T-helper 1 cell treated with Interleukin-12 subunit alpha and Interleukin-12 subunit beta and Interleukin-4 antibody, amounts not matched to agents 30 ng/mL and 1 ng/mL, for 36 hours (primary cell): ENCODE measurements around the gene CPD. TPM values are rescaled to one million over a fixed set of nuclear protein-coding genes. Genes with fewer than 3 reads are reported as not detected.

ENCODE experiments used
- intact Hi-C: fragments of 100-400 bp; cut with micrococcal nuclease; formaldehyde crosslinking; loops from one replicate; pipeline ENCODE4 v1.15.1; 2024
- total RNA-seq: library from RNA; stranded (reverse); gene quantifications from 2 replicates; pipeline ENCODE4 v1.2.3, GENCODE V29; 2022

Gene CPD
- total RNA-seq, 1 donor from 2014 or later, result 25.8 TPM

- intact Hi-C loops, result no loop called here
Observed at GRCh38 chr17:30352240-30352814, 26.4 kb upstream of the CPD start.

GRCh38 chr17:30354701-30355100, 24.0 kb upstream of the CPD start:
- intact Hi-C loops, result no loop called here

GRCh38 chr17:30357476-30357875, 21.3 kb upstream of the CPD start:
- intact Hi-C loops, result no loop called here

GRCh38 chr17:30358055-30358760, 20.5 kb upstream of the CPD start:
- intact Hi-C loops, result no loop called here

- intact Hi-C loops, result no loop called here
Observed at GRCh38 chr17:30360086-30360808, 18.5 kb upstream of the CPD start.

GRCh38 chr17:30361766-30362279, 16.9 kb upstream of the CPD start:
- intact Hi-C loops, result no loop called here

GRCh38 chr17:30363715-30364202, 15.0 kb upstream of the CPD start:
- intact Hi-C loops, result loop anchor here (1.0 to 2.0 kb wide), 6 partner anchors 9 to 114 kb away; partner anchors contain the start of genes BLMH, CPD and GOSR1

- intact Hi-C loops, result no loop called here
Observed at GRCh38 chr17:30366536-30366935, 12.2 kb upstream of the CPD start.

- intact Hi-C loops, result no loop called here
Observed at GRCh38 chr17:30368912-30369720, 9.6 kb upstream of the CPD start.

- intact Hi-C loops, result loop anchor here (10.0 kb wide), 1 partner anchor 345 kb away; no protein-coding TSS in a partner anchor
Observed at GRCh38 chr17:30369995-30370394, 8.7 kb upstream of the CPD start.

- intact Hi-C loops, result loop anchor here (1.0 to 10.0 kb wide), 2 partner anchors 8 to 342 kb away; no protein-coding TSS in a partner anchor
Observed at GRCh38 chr17:30372755-30373154, 6.0 kb upstream of the CPD start.

- intact Hi-C loops, result loop anchor here (5.0 to 10.0 kb wide), 2 partner anchors 339 to 942 kb away; no protein-coding TSS in a partner anchor
Observed at GRCh38 chr17:30375661-30376060, 3.1 kb upstream of the CPD start.

- intact Hi-C loops, result loop anchor here (5.0 to 10.0 kb wide), 2 partner anchors 338 to 940 kb away; no protein-coding TSS in a partner anchor
Observed at GRCh38 chr17:30376621-30377452, 1.9 kb upstream of the CPD start.

GRCh38 chr17:30377574-30378240, 1.0 kb upstream of the CPD start:
- intact Hi-C loops, result loop anchor here (1.0 to 10.0 kb wide), 8 partner anchors 14 to 940 kb away; partner anchors contain the start of genes BLMH, CRLF3, GOSR1 and NSRP1

- intact Hi-C loops, result loop anchor here (1.0 to 10.0 kb wide), 8 partner anchors 15 to 939 kb away; partner anchors contain the start of genes BLMH, CRLF3, GOSR1 and NSRP1
Observed at GRCh38 chr17:30378241-30378824, 394 bp upstream of the CPD start.

- intact Hi-C loops, result loop anchor here (2.0 to 10.0 kb wide), 4 partner anchors 263 to 938 kb away; partner anchors contain the start of genes CRLF3 and NSRP1
Observed at GRCh38 chr17:30379303-30379902, 676 bp downstream of the CPD start.

GRCh38 chr17:30379903-30380381, 1.2 kb downstream of the CPD start:
- intact Hi-C loops, result loop anchor here (2.0 to 10.0 kb wide), 4 partner anchors 263 to 937 kb away; partner anchors contain the start of genes CRLF3 and NSRP1
